ENCODE measurements around the gene FKBP5. TPM values are rescaled to one million over a fixed set of nuclear protein-coding genes. Genes with fewer than 3 reads are reported as not detected.

FKBP5 gene
- total and polyA plus RNA-seq, 9 of the 15 experiments (the other 6 are each of a cell fraction or from before 2014, with no cell fraction given) = 32.7 to 151 (median 75.0) TPM

DNA sequence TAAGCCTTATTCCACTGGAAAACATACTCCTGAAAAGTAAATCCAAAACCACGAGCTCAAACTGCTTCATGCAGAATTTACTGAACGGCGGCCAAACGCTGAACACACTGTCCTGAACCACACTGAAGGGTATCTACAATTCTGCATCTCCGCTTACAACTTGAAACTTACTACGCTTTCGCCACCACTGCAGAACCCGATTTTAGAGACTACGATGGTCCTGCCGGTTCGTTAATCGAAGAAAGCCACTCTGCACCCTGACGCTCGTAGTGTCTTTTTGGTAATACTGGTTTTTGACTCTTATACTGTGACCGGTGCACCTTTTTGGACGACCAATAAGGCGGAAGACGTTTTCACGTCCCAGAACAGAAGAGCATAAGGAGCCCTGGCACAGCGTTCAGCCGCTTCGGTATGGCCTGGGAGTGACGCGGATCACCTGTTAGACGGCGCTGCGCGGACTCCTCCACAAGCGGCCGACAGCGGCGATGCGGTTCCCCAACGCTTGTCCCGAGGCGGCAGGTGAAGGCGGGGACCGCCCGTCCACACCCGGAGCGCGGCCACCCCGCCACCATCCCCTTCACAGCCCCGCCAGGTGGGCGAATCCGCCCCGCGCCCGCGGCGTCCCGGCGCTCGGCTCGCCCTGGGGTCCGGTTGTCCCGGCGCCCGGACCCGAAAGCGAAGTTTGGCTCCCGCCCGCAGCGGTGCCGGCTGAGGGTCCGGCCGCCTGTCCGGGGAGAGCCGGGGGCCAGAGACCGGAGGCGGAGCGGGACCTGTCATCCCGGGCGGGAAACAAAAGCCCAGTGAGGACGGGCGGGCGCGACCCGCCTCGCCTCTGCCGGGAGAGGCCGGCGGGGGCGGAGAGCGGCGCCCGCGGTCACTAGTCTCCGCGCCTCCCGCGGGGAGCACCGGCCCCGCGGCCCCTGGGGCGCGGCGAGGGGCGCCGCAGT, 784 bp downstream of the FKBP5 start (continued):
- TF ChIP-seq CBX3 (IDR thresholded peaks at IDR 0.05; ENCODE audit: borderline replicate concordance in 1 of 2, low read length in 2 of 2) (peak in 1 of 2 experiments; percentile 42; a peak in 1 of 3 replicates), MTA3 (IDR thresholded peaks at IDR 0.05; ENCODE audit: borderline replicate concordance) (peak; percentile 31; the same call in 1 of the 2 replicates), CHD1 (IDR thresholded peaks at IDR 0.05; ENCODE audit: low read length) (peak; percentile 63), PCBP2 (IDR thresholded peaks at IDR 0.05; ENCODE audit: low read depth, low read length, poor library complexity, severe bottlenecking) (peak; percentile 1), FOXJ2 (tag; IDR thresholded peaks at IDR 0.05) (peak; percentile 38; the same call in 1 of the 2 replicates), ARID2 (IDR thresholded peaks at IDR 0.05) (no peak), SRSF1 (IDR thresholded peaks at IDR 0.05; ENCODE audit: low read depth, low read length) (peak; percentile 52; the same call in 1 of the 2 replicates), JUND (IDR thresholded peaks at IDR 0.05; ENCODE audit: borderline replicate concordance, low read depth, low read length) (0 out of 2 replicates have a peak, but pooled peaks have one; percentile 28), JUND (tag; IDR thresholded peaks at IDR 0.05; ENCODE audit: borderline replicate concordance, low read depth, low read length) (0 out of 3 replicates have a peak, but pooled peaks have one; percentile 20), HNRNPLL (IDR thresholded peaks at IDR 0.05; ENCODE audit: low read depth, low read length, poor library complexity, severe bottlenecking) (no peak), SMARCE1 (IDR thresholded peaks at IDR 0.05) (peak; percentile 56; the same call in 1 of the 2 replicates), ZNF124 (CRISPR knock-in tag; IDR thresholded peaks at IDR 0.05) (no peak), TSC22D4 (tag; IDR thresholded peaks at IDR 0.05) (no peak), ZNF407 (IDR thresholded peaks at IDR 0.05; ENCODE audit: low read depth) (no peak)
- TF ChIP-seq, protein P1, sequence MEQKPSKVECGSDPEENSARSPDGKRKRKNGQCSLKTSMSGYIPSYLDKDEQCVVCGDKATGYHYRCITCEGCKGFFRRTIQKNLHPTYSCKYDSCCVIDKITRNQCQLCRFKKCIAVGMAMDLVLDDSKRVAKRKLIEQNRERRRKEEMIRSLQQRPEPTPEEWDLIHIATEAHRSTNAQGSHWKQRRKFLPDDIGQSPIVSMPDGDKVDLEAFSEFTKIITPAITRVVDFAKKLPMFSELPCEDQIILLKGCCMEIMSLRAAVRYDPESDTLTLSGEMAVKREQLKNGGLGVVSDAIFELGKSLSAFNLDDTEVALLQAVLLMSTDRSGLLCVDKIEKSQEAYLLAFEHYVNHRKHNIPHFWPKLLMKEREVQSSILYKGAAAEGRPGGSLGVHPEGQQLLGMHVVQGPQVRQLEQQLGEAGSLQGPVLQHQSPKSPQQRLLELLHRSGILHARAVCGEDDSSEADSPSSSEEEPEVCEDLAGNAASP (IDR thresholded peaks at IDR 0.05) = no peak
